ENCODE measurements around the gene CCDC159. TPM values are rescaled to one million over a fixed set of nuclear protein-coding genes. Genes with fewer than 3 reads are reported as not detected.

CCDC159 gene
- total and polyA plus RNA-seq, 3 experiments from 2014 or later = 14.2 to 30.1 (median 14.6) TPM

GRCh38 chr19:11379857-11380350 lies 33.6 kb downstream of the CCDC159 start:
- peaks cover 13 to 15% of the 10 kb centered on the region in 2 donors for H3K27me3 Mint-ChIP-seq
- Histone ChIP-seq H3K4me3 (ENCODE audit: low read length) (peak overlapping the region; percentile 67), H3K9me3 (ENCODE audit: low read length) (no peaks in the 10 kb centered on the region), H3K36me3 (ENCODE audit: insufficient read depth, low read length) (no peaks in the 10 kb centered on the region), H3K4me1 (ENCODE audit: insufficient read depth, low read length) (peaks cover 57% of the 10 kb centered on the region), H3K27me3 (ENCODE audit: insufficient read depth, low read length, poor library complexity, severe bottlenecking) (peaks cover 5% of the 10 kb centered on the region), H3K27ac (ENCODE audit: low read depth, low read length) (peak overlapping the region; percentile 89)
- POLR2A ChIA-PET = interaction anchor here (0.5 to 2.1 kb wide), 2 partner anchors 55 to 85 kb away, joined by 7 to 13 read pairs; partner anchors contain the start of genes ODAD3 and PRKCSH
- H3K4me1 Mint-ChIP-seq = peaks cover 34 to 59% (median 46%) of the 10 kb centered on the region in 3 donors
- peaks cover 0 to 3% (median 0%) of the 10 kb centered on the region in 5 donors for H3K9me3 Mint-ChIP-seq
- H3K4me3 Mint-ChIP-seq = peak overlapping the region; percentile 84 to 98 (median 92)
- H3K27ac Mint-ChIP-seq = peak overlapping the region in 7 of 8 donors; percentile 95 to 100 (median 98)
- DNase-seq = no peak
- peaks cover 4 to 11% (median 8%) of the 10 kb centered on the region in 3 donors for H3K36me3 Mint-ChIP-seq
- CTCF ChIA-PET = interaction anchor here (0.6 to 2.7 kb wide), 7 partner anchors 10 to 289 kb away, joined by 3 to 35 read pairs (median 10); partner anchors contain the start of genes CCDC159, ELAVL3, ODAD3 and PRKCSH

- Mint-ChIP-seq H3K4me3 (peak overlapping the region; percentile 84 to 98 (median 92)), H3K36me3 (peaks cover 4 to 8% (median 8%) of the 10 kb centered on the region in 3 donors), H3K9me3 (peaks cover 0 to 3% (median 0%) of the 10 kb centered on the region in 5 donors), H3K27me3 (peaks cover 13 to 15% of the 10 kb centered on the region in 2 donors), H3K27ac (peak overlapping the region; percentile 95 to 100 (median 98)), H3K4me1 (peaks cover 34 to 53% (median 46%) of the 10 kb centered on the region in 3 donors)
- DNase-seq = peak; percentile 93 to 99 (median 98)
- POLR2A ChIA-PET = interaction anchor here (0.6 to 2.1 kb wide), 7 partner anchors 19 to 198 kb away, joined by 3 to 13 read pairs (median 5); partner anchors contain the start of genes CCDC159, ELOF1, ODAD3 and PRKCSH
- Histone ChIP-seq H3K4me3 (ENCODE audit: low read length) (peak overlapping the region; percentile 67), H3K4me1 (ENCODE audit: insufficient read depth, low read length) (peaks cover 52% of the 10 kb centered on the region), H3K27me3 (ENCODE audit: insufficient read depth, low read length, poor library complexity, severe bottlenecking) (peaks cover 5% of the 10 kb centered on the region), H3K9me3 (ENCODE audit: low read length) (no peaks in the 10 kb centered on the region), H3K36me3 (ENCODE audit: insufficient read depth, low read length) (no peaks in the 10 kb centered on the region), H3K27ac (ENCODE audit: low read depth, low read length) (peak overlapping the region; percentile 89)
- CTCF ChIA-PET = interaction anchor here (0.5 to 4.2 kb wide), 36 partner anchors 9 to 685 kb away, joined by 3 to 35 read pairs (median 4); partner anchors contain the start of genes CCDC159, ECSIT, ELAVL3 and ELOF1
Measured at GRCh38 chr19:11380653-11381537, 34.6 kb downstream of the CCDC159 start.

- Histone ChIP-seq H3K36me3 (ENCODE audit: insufficient read depth, low read length) (no peaks in the 10 kb centered on the region), H3K4me1 (ENCODE audit: insufficient read depth, low read length) (peaks cover 42% of the 10 kb centered on the region), H3K27ac (ENCODE audit: low read depth, low read length) (peak overlapping the region; percentile 47), H3K4me3 (ENCODE audit: low read length) (no peak overlapping the region), H3K27me3 (ENCODE audit: insufficient read depth, low read length, poor library complexity, severe bottlenecking) (peaks cover 5% of the 10 kb centered on the region), H3K9me3 (ENCODE audit: low read length) (no peaks in the 10 kb centered on the region)
- ChIA-PET POLR2A (interaction anchor here (0.6 to 1.5 kb wide), 5 partner anchors 9 to 407 kb away, joined by 3 to 6 read pairs (median 5); partner anchors contain the start of genes ELOF1, ODAD3, PRKCSH and SWSAP1), CTCF (interaction anchor here (0.6 to 4.2 kb wide), 12 partner anchors 9 to 228 kb away, joined by 3 to 21 read pairs (median 6); partner anchors contain the start of genes ECSIT, ODAD3, PRKCSH and SWSAP1)
- H3K36me3 Mint-ChIP-seq = peaks cover 0 to 4% (median 2%) of the 10 kb centered on the region in 3 donors
- DNase-seq = peak in 4 of 5 donors; percentile 29 to 60 (median 34)
- H3K4me3 Mint-ChIP-seq = peak overlapping the region; percentile 56 to 84 (median 66)
- H3K27me3 Mint-ChIP-seq = peaks cover 13 to 15% of the 10 kb centered on the region in 2 donors
- H3K4me1 Mint-ChIP-seq = peaks cover 28 to 43% (median 42%) of the 10 kb centered on the region in 3 donors
- peaks cover 0 to 3% (median 0%) of the 10 kb centered on the region in 5 donors for H3K9me3 Mint-ChIP-seq
- H3K27ac Mint-ChIP-seq = peak overlapping the region; percentile 34 to 92 (median 84)
Measured at GRCh38 chr19:11382898-11383705, 36.8 kb downstream of the CCDC159 start.

GRCh38 chr19:11383706-11384048 lies 37.4 kb downstream of the CCDC159 start:
- no peak for DNase-seq
- CTCF ChIA-PET = interaction anchor here (0.7 to 4.2 kb wide), 9 partner anchors 10 to 177 kb away, joined by 3 to 21 read pairs (median 6); partner anchors contain the start of genes ODAD3, PRKCSH and SWSAP1
- peaks cover 0 to 3% (median 0%) of the 10 kb centered on the region in 5 donors for H3K9me3 Mint-ChIP-seq
- POLR2A ChIA-PET = interaction anchor here (0.6 to 2.0 kb wide), 5 partner anchors 9 to 1125 kb away, joined by 3 to 10 read pairs (median 5); partner anchors contain the start of genes ODAD3, PRKCSH and SWSAP1
- H3K27me3 Mint-ChIP-seq = peaks cover 13 to 15% of the 10 kb centered on the region in 2 donors
- H3K36me3 Mint-ChIP-seq = peaks cover 0 to 3% (median 2%) of the 10 kb centered on the region in 3 donors
- peaks cover 27 to 43% (median 39%) of the 10 kb centered on the region in 3 donors for H3K4me1 Mint-ChIP-seq
- H3K9me3 ChIP-seq (ENCODE audit: low read length) = no peaks in the 10 kb centered on the region
- peak overlapping the region; percentile 47 for H3K27ac ChIP-seq (ENCODE audit: low read depth, low read length)
- H3K4me1 ChIP-seq (ENCODE audit: insufficient read depth, low read length) = peaks cover 42% of the 10 kb centered on the region
- H3K27ac Mint-ChIP-seq = peak overlapping the region in 1 of 8 donors; percentile 34
- peaks cover 5% of the 10 kb centered on the region for H3K27me3 ChIP-seq (ENCODE audit: insufficient read depth, low read length, poor library complexity, severe bottlenecking)
- no peak overlapping the region for H3K4me3 ChIP-seq (ENCODE audit: low read length)
- H3K4me3 Mint-ChIP-seq = peak overlapping the region in 2 of 7 donors; percentile 17 to 27
- no peaks in the 10 kb centered on the region for H3K36me3 ChIP-seq (ENCODE audit: insufficient read depth, low read length)

GRCh38 chr19:11384778-11385129 lies 38.4 kb downstream of the CCDC159 start:
- Mint-ChIP-seq H3K27ac (peak overlapping the region in 2 of 8 donors; percentile 7 to 37), H3K9me3 (peaks cover 0 to 3% (median 0%) of the 10 kb centered on the region in 5 donors), H3K4me3 (peak overlapping the region in 1 of 7 donors; percentile 32), H3K4me1 (peaks cover 26 to 42% (median 37%) of the 10 kb centered on the region in 3 donors), H3K36me3 (peaks cover 0 to 3% (median 2%) of the 10 kb centered on the region in 3 donors), H3K27me3 (peaks cover 13 to 15% of the 10 kb centered on the region in 2 donors)
- H3K36me3 ChIP-seq (ENCODE audit: insufficient read depth, low read length) = no peaks in the 10 kb centered on the region
- no peak overlapping the region for H3K27ac ChIP-seq (ENCODE audit: low read depth, low read length)
- no peak for DNase-seq
- ChIA-PET CTCF (interaction anchor here (1.5 kb wide), 1 partner anchor 98 kb away, joined by 7 read pairs; no protein-coding TSS in a partner anchor), POLR2A (interaction anchor here (2.0 kb wide), 1 partner anchor 10 kb away, joined by 10 read pairs; the partner anchor contains the start of gene SWSAP1)
- peaks cover 5% of the 10 kb centered on the region for H3K27me3 ChIP-seq (ENCODE audit: insufficient read depth, low read length, poor library complexity, severe bottlenecking)
- H3K4me3 ChIP-seq (ENCODE audit: low read length) = no peak overlapping the region
- H3K4me1 ChIP-seq (ENCODE audit: insufficient read depth, low read length) = peaks cover 40% of the 10 kb centered on the region
- H3K9me3 ChIP-seq (ENCODE audit: low read length) = no peaks in the 10 kb centered on the region

GRCh38 chr19:11387162-11388034 lies 41.1 kb downstream of the CCDC159 start:
- Histone ChIP-seq H3K27ac (ENCODE audit: low read depth, low read length) (no peak overlapping the region), H3K4me1 (ENCODE audit: insufficient read depth, low read length) (peaks cover 18% of the 10 kb centered on the region), H3K36me3 (ENCODE audit: insufficient read depth, low read length) (no peaks in the 10 kb centered on the region), H3K27me3 (ENCODE audit: insufficient read depth, low read length, poor library complexity, severe bottlenecking) (peaks cover 5% of the 10 kb centered on the region), H3K4me3 (ENCODE audit: low read length) (no peak overlapping the region), H3K9me3 (ENCODE audit: low read length) (no peaks in the 10 kb centered on the region)
- no peaks in the 10 kb centered on the region for H3K36me3 Mint-ChIP-seq
- H3K27me3 Mint-ChIP-seq = peaks cover 7 to 11% of the 10 kb centered on the region in 2 donors
- H3K27ac Mint-ChIP-seq = peak overlapping the region in 1 of 8 donors; percentile 79
- no peak for DNase-seq
- peaks cover 0 to 4% (median 0%) of the 10 kb centered on the region in 5 donors for H3K9me3 Mint-ChIP-seq
- POLR2A ChIA-PET = no interaction called here
- CTCF ChIA-PET = no interaction called here
- H3K4me3 Mint-ChIP-seq = no peak overlapping the region
- peaks cover 8 to 21% (median 16%) of the 10 kb centered on the region in 3 donors for H3K4me1 Mint-ChIP-seq
